22Rv1 (cell line): ENCODE data around the gene ASIC3.

ENCODE experiments used
- CTCF ChIP-seq: fragments of 450-650 bp; IDR thresholded peaks from 2 replicates; pipeline ENCODE4 v1.5.1; 2017; ENCODE audit warnings: mild to moderate bottlenecking
- ZFX ChIP-seq: fragments of 450-650 bp; IDR thresholded peaks from 2 replicates; pipeline ENCODE4 v1.6.1; 2017; ENCODE audit warnings: antibody characterized with exemption, borderline replicate concordance

- TF ChIP-seq CTCF (no peak), ZFX (no peak)
Measured at GRCh38 chr7:151038951-151039849, 9.1 kb upstream of the ASIC3 start.
